Measurements from ENCODE around the gene NUDT8.
"Not testable (repeated sequence)": the region's sequence is repeated elsewhere in the genome, so short reads cannot be mapped to it uniquely, and the experiment has no call there.

NUDT8 gene

GRCh38 chr11:67642173-67643120 lies 12.7 kb upstream of the NUDT8 start:
- no peak for DNase-seq (ENCODE audit: low read depth in 2 of 2, low spot score in 1 of 2)

GRCh38 chr11:67641338-67642172 lies 11.8 kb upstream of the NUDT8 start:
- no peak for DNase-seq (ENCODE audit: low read depth in 2 of 2, low spot score in 1 of 2)

GRCh38 chr11:67640758-67641337 lies 11.1 kb upstream of the NUDT8 start:
- DNase-seq (ENCODE audit: low read depth in 2 of 2, low spot score in 1 of 2) = no peak

DNA sequence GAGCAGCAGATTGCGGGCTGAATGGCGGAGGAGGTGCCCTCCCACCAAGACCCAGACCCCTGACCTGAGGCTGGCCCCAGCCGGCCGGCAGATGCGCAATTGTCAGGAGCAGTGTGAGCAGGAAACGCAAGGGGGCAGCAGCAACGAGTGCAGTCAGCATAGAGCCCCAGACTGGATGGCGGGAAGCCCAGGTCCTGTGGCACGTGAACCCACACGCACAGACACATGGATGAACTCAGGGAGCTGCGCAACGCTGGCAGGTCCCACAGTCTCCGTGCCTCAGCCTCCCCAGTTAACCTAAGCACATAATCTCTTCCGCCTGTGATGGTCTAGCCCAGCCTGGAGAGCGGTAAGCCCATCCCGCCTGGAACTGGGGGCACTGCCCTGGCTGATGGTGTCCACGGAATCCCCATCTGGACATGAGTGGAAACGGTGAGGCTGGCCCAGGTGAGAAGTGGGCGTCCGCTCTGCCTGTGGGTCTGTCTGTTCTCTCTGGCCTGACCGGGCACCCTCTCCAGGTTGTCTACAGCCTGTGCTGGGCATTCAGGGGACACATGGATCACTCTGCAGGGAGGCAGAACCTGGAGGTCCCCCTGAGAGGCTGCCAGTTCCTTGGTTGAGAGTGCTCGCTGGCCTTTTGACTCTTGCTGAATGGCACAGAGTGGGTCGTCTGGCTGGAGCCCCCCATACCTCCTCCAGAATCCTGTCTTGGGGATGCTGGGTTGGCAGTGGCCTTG lies 10.5 kb upstream of the NUDT8 start:
- DNase-seq (ENCODE audit: low read depth in 2 of 2, low spot score in 1 of 2) = peak in 1 of 2 donors; percentile 37

DNA sequence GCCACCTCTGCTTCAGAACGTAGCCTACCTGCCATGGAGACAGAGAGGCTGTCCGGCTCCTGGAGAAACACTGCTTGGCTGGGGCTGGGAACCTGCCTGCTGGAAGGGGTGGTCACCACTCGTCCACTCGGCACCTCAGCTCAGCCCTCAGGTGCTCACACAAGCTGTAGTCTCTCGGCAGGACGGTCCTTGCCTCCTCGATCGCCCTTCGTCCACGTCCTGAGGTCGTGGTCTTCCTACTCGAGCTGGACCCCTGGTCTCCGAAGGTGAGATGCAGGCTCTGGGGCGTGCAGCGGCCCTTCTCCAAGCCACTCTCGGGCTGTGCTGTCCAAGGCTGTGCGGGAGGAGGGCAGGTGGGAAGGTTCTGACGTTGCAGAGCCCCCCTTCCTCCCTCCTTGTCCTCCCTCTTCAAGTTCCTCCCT lies 9.7 kb upstream of the NUDT8 start, which contains the start of gene TBX10:
Gene TBX10, minus strand, starts transcription at position 326 of the 422 bp plus-strand sequence. Its CDS starts 291 bp downstream, at position 35.
- no peak for DNase-seq (ENCODE audit: low read depth in 2 of 2, low spot score in 1 of 2)

DNA sequence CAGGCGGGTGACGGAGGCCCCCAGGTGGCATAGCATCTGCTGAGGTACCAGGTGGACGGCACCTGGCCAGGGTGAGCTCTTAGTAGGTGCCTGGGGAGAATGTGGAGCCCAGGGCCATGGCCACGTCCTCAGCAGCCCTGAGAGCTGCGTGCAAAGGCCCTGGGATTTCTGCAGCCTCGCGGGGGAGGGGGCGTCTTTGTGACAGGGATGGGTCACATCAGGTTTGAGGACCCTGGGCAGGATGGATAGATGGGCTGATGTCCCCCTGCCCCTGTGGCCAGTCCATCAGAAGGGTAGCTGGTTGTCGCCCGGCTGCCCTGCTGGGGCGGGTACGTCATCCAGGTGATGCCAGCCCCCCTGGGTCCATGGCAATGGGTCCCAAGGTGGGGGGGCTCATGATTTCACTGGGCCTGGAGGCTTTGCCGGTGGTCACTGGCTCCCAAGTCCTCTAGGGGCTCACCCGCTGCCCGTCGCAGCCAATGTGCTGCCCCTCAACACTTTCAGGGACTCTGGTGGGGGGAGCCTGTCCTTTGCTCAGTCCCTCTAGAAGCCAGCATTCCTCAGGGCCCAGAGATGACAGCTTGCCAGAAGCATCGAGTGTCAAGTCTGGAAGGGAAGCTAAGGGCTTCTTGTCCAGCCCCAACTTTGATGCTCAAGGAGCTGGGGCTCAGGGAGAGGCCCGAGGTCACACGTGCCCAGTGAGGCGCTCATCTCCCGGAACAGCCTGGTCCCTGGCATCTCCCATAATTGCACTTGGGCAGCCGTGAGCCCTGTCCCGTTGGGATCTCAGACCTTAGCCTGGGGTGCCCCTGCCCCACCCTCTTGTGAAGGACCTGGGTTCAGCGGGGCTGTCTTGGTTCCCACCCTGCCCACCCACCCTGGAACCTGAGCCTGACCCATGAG lies 9.0 kb upstream of the NUDT8 start:
- no peak for DNase-seq (ENCODE audit: low read depth in 2 of 2, low spot score in 1 of 2)

DNA sequence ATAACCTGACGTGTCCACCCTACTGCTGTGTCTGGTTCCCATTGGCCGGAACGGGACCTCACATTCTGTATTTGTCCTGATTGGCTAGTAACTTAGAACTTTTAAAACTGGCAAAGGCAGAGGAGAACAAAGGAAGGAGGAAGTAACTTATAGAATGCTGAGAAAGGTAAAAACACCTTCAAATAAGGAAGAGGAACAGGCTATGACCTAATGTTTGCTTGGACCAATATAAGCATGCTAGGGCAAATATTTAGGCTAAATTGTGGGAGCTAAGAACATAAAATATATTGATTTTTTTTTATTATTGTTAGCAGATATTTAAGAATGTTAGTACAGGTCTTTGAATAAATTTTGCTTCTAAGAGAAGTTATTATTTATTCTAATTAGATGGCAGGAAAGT lies 7.7 kb upstream of the NUDT8 start:
- not testable (repeated sequence) for DNase-seq (ENCODE audit: low read depth in 2 of 2, low spot score in 1 of 2)

DNA sequence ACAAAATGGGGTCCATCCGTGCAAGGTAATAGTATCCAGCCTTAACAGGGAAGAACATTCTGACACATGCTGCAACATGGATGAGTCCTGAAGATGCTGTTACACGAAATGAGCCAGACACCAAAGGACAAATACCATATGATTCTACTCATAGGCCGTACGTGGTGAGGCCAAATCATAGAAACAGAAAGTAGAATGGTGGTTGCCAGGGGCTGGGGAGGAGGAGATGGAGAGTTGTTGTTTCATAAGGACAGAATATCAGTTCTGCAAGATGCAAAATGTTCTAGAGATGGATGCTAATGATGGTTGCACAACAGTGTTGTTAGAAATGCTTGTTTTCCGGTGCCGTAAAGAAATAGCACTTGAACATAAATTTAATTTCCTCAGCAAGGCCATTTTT lies 7.2 kb upstream of the NUDT8 start:
- DNase-seq (ENCODE audit: low read depth in 2 of 2, low spot score in 1 of 2) = no peak

GRCh38 chr11:67635231-67635521 lies 5.4 kb upstream of the NUDT8 start:
- DNase-seq (ENCODE audit: low read depth in 2 of 2, low spot score in 1 of 2) = no peak

DNA sequence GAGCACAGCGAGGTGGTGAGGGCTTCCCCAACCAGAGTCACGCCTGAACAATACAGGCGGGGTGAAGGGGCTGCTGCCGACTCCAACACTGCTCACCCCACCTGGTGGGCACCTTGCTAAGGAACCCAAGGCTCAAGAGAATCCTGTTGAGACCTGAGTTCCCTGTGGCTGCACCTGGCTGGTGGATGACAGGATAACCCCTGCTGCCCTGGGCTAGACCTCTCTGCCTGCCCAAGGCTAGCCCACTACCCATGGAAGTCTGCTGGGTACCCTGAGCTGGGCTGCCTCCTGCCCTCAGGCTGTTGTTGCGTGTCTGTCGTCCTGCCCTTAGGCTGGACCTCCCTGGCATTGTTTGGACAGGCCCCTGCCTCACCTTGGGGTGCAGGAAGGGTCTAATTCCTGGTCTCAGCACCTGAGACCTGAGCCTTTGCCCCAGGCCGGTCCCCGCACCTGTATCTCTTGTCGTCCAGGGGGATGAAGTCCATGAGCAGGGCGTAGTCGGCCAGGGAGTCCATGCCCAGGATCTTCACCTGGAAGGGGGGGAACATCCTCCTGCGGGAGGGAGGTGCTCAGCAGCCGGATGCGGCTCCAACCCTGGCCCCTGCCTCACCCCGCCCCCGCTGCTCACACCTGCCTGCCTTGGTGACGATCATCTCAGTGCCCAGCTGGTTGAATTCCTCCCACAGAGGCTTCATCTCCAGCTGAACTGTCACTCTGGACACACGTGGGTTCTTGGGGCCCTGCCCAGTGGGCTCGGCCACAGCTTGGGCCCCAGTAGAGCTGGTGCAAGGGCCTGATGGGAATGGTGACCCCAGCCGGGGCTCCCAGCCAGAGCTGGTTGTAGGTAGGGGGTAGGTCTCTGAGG lies 4.9 kb upstream of the NUDT8 start:
- DNase-seq (ENCODE audit: low read depth in 2 of 2, low spot score in 1 of 2) = no peak

- no peak for DNase-seq (ENCODE audit: low read depth in 2 of 2, low spot score in 1 of 2)
Observed at GRCh38 chr11:67633758-67634365, 4.1 kb upstream of the NUDT8 start.

GRCh38 chr11:67632982-67633755 lies 3.4 kb upstream of the NUDT8 start:
- no peak for DNase-seq (ENCODE audit: low read depth in 2 of 2, low spot score in 1 of 2)

GRCh38 chr11:67632175-67632981 lies 2.6 kb upstream of the NUDT8 start:
- DNase-seq (ENCODE audit: low read depth in 2 of 2, low spot score in 1 of 2) = no peak

DNA sequence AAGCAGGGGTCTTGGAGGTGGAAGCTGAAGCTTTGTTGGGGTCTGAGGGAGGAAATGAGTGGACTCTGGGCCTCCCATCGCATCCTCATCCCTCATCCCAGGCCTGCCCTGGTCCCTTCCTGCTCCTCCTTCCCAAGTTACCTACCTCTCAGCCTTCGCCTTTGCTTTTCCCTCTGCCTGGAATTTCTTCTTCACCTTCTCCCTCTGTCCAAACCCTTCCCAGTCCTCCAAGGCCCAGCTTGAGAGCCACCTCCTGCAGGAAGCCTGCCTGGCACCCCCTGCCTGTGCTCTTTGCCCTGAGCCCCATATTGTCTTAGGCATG lies 2.1 kb upstream of the NUDT8 start:
- no peak for DNase-seq (ENCODE audit: low read depth in 2 of 2, low spot score in 1 of 2)

GRCh38 chr11:67631411-67631810 lies 1.7 kb upstream of the NUDT8 start:
- no peak for DNase-seq (ENCODE audit: low read depth in 2 of 2, low spot score in 1 of 2)

DNA sequence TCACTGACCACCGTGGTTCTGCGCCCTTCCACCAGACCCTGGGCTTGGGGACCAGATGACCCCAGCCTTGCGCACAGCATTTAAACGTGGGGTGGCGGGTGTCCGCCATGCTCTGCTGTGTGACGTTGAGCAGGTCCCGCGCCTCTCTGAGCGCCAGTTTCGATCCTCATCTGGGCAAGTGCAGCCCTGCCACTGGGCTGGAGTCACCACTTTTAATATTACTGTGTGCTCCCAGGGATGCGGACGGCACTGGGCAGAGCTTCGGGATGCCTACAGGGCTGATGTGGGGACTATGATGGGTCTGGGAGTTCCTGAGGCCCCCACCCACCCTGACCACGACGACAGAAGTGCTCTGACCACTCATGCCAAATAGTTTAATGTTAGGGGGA lies 1.2 kb upstream of the NUDT8 start:
- no peak for DNase-seq (ENCODE audit: low read depth in 2 of 2, low spot score in 1 of 2)

DNA sequence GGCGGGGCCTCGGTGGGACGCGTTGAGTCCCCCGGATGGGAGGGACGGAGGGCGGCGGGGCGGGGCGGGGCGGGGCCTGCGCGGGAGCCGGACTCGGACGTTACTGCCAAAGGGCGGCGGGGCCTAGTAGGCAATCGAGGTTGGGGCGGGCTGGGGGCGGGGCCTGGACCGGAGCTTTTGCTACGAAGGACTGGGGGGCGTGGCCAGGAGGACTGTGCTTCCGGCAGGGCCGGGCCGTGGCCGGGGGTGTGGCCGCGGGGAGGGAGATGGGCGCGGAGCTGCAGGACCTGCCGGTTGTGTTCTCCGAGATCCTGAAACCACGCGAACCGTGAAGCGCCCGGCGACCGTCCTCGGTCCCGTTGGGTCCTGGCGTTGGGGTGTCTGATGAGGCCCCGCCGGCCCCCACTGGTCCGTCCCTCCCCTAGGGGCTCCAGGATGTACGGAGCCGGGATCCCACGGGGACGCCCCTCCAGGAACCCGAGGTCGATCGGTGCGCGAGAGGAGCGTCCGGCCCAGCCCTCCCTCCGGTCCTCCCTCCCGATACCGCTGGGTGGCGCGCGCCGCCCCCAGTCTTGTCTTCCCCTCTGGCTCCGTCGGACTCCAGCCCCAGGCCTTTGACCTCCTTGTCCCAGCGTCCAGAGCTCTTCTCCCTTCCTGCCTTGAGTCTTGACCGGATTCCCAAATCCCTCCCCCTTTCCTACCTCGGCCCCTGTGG lies 648 bp upstream of the NUDT8 start:
- peak; percentile 90 to 91 for DNase-seq (ENCODE audit: low read depth in 2 of 2, low spot score in 1 of 2)
